ENCODE measurements around the gene ASXL3. TPM values are rescaled to one million over a fixed set of nuclear protein-coding genes. Genes with fewer than 3 reads are reported as not detected.

Gene ASXL3
- total RNA-seq, 2 donors from 2014 or later = 0.71 to 1.1 TPM

- Mint-ChIP-seq H3K27ac (no peak overlapping the region), H3K27me3 (ENCODE audit: insufficient read depth) (no peaks in the 10 kb centered on the region), H3K4me1 (no peaks in the 10 kb centered on the region), H3K36me3 (ENCODE audit: low read depth) (no peaks in the 10 kb centered on the region), H3K4me3 (no peak overlapping the region), H3K9me3 (no peaks in the 10 kb centered on the region)
- no peak for TF ChIP-seq CTCF (conservative IDR thresholded peaks at IDR 0.05)
- Histone ChIP-seq H3K27ac (ENCODE audit: low read depth, low read length) (no peak overlapping the region), H3K27me3 (ENCODE audit: control insufficient read depth, insufficient read depth, low read length, poor library complexity, severe bottlenecking) (no peaks in the 10 kb centered on the region), H3K9ac (ENCODE audit: extremely low read depth, low read length, poor library complexity, severe bottlenecking) (no peak overlapping the region), H3K36me3 (ENCODE audit: control insufficient read depth, insufficient read depth, low read length) (no peaks in the 10 kb centered on the region), H3K4me1 (ENCODE audit: control insufficient read depth, insufficient read depth, low read length) (no peaks in the 10 kb centered on the region), H3K9me3 (ENCODE audit: control insufficient read depth, low read length) (no peaks in the 10 kb centered on the region), H3K4me3 (ENCODE audit: low read length) (no peak overlapping the region)
- DNase-seq = peak; percentile 77
- 66 to 69% methylated on average over 4 to 6 of the region's 6 CpGs for WGBS, 2 experiments (ENCODE audit: insufficient coverage in 1 of 2, insufficient read length in 1 of 2)
Measured at GRCh38 chr18:33755931-33756560, 178.0 kb downstream of the ASXL3 start.

- WGBS, 2 experiments (ENCODE audit: insufficient coverage in 1 of 2, insufficient read length in 1 of 2) = 93 to 100% methylated on average over 1 of the region's 1 CpG
- H3K36me3 Mint-ChIP-seq (ENCODE audit: low read depth) = no peaks in the 10 kb centered on the region
- H3K27ac Mint-ChIP-seq = no peak overlapping the region
- no peaks in the 10 kb centered on the region for H3K9me3 Mint-ChIP-seq
- no peaks in the 10 kb centered on the region for H3K27me3 ChIP-seq (ENCODE audit: control insufficient read depth, insufficient read depth, low read length, poor library complexity, severe bottlenecking)
- DNase-seq = no peak
- H3K27ac ChIP-seq (ENCODE audit: low read depth, low read length) = no peak overlapping the region
- no peak overlapping the region for H3K4me3 ChIP-seq (ENCODE audit: low read length)
- TF ChIP-seq CTCF (conservative IDR thresholded peaks at IDR 0.05) = no peak
- H3K36me3 ChIP-seq (ENCODE audit: control insufficient read depth, insufficient read depth, low read length) = no peaks in the 10 kb centered on the region
- H3K9ac ChIP-seq (ENCODE audit: extremely low read depth, low read length, poor library complexity, severe bottlenecking) = no peak overlapping the region
- no peaks in the 10 kb centered on the region for H3K9me3 ChIP-seq (ENCODE audit: control insufficient read depth, low read length)
- H3K4me1 Mint-ChIP-seq = no peaks in the 10 kb centered on the region
- H3K27me3 Mint-ChIP-seq (ENCODE audit: insufficient read depth) = no peaks in the 10 kb centered on the region
- no peak overlapping the region for H3K4me3 Mint-ChIP-seq
- no peaks in the 10 kb centered on the region for H3K4me1 ChIP-seq (ENCODE audit: control insufficient read depth, insufficient read depth, low read length)
Measured at GRCh38 chr18:33757037-33757436, 179.0 kb downstream of the ASXL3 start.

GRCh38 chr18:33761363-33761762 lies 183.3 kb downstream of the ASXL3 start:
- Histone ChIP-seq H3K27me3 (ENCODE audit: control insufficient read depth, insufficient read depth, low read length, poor library complexity, severe bottlenecking) (no peaks in the 10 kb centered on the region), H3K9me3 (ENCODE audit: control insufficient read depth, low read length) (no peaks in the 10 kb centered on the region), H3K27ac (ENCODE audit: low read depth, low read length) (no peak overlapping the region), H3K36me3 (ENCODE audit: control insufficient read depth, insufficient read depth, low read length) (no peaks in the 10 kb centered on the region), H3K4me3 (ENCODE audit: low read length) (no peak overlapping the region), H3K4me1 (ENCODE audit: control insufficient read depth, insufficient read depth, low read length) (no peaks in the 10 kb centered on the region), H3K9ac (ENCODE audit: extremely low read depth, low read length, poor library complexity, severe bottlenecking) (no peak overlapping the region)
- Mint-ChIP-seq H3K4me3 (no peak overlapping the region), H3K9me3 (no peaks in the 10 kb centered on the region), H3K27me3 (ENCODE audit: insufficient read depth) (no peaks in the 10 kb centered on the region), H3K4me1 (no peaks in the 10 kb centered on the region), H3K36me3 (ENCODE audit: low read depth) (no peaks in the 10 kb centered on the region), H3K27ac (no peak overlapping the region)
- no peak for DNase-seq
- TF ChIP-seq CTCF (conservative IDR thresholded peaks at IDR 0.05) = peak; percentile 51
